CD4-positive, alpha-beta T cell treated with Interferon gamma for 1 hour (primary cell): Measurements from ENCODE around the gene HSPB1.
"Not testable (repeated sequence)": the region's sequence is repeated elsewhere in the genome, so short reads cannot be mapped to it uniquely, and the experiment has no call there.

ENCODE experiments used
- DNase-seq: peaks from one replicate; pipeline ENCODE4 v3.0.0-alpha.2; 2020

HSPB1 gene

DNA sequence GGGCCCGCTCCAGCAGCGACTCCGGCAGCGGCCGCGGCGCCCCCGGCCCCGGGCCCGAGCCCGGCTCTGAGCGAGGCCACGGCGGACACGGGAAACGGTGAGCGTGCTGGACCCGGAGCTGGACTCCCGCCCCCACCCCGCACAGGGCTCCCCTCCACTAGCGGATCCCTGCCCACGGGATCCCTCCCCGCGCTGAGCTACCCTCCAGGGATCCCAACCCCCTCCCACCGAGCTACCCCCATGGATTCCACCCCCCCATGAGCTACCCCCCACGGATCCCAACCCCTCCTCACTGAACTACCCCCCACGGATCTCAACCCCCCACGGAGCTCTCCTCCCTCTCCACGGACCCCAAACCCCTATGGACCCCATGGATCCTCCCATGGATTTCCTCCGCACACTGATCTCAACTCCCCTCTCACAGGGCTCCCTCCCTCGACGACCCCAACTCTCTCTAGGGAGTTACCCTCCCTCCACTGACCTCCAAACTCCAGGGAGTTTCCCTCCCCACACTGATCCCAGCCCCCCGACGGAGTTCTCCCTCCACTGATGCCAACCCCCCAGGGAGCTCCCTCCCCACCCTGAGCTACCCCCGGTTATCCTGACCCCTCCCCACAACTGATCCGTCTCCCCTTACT, 20.6 kb upstream of the HSPB1 start:
- DNase-seq = no peak

DNA sequence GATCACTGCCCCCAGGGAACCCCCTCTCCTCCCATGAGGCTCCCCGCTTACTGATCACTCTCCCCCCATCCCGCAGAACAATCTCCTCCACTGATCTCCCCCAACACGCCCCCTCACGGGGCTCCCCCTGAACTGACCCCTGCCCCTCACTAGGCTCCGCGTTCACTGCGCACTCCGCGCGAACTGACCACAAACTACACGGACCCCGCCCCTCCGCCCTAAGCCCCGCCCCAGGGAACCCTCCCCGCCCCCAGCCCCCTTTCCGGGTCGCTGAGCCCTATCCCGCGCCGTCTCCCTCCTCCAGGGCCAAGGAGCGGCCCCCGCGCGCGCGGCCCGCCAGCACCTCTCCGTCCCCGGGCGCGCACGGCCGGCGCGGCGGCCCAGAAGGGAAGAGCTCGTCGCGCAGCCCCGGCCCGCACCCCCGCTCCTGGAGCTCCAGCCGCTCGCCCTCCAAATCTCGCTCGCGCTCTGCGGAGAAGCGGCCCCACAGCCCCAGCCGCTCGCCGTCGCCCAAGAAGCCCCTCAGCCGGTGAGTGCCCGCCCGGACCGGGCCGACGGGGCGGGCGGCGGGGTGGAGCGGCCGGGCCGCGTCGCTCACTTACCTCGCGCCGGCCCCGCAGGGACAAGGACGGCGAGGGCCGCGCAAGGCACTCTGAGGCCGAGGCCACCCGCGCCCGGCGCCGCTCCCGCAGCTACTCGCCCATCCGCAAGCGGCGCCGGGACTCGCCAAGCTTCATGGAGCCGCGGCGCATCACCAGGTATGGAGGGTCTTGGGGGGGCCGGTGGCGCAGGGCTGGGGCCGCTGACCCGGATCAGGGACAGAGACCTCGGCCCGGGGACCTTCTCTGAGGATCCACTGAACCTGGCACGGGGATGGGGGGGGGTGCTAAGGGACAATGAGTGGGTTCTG, 19.9 kb upstream of the HSPB1 start:
- DNase-seq = no peak

GRCh38 chr7:76283254-76284159, 19.0 kb upstream of the HSPB1 start:
- DNase-seq = no peak

- DNase-seq = no peak
These were observed 16.7 kb upstream of the HSPB1 start for GRCh38 chr7:76285604-76286374.

DNA sequence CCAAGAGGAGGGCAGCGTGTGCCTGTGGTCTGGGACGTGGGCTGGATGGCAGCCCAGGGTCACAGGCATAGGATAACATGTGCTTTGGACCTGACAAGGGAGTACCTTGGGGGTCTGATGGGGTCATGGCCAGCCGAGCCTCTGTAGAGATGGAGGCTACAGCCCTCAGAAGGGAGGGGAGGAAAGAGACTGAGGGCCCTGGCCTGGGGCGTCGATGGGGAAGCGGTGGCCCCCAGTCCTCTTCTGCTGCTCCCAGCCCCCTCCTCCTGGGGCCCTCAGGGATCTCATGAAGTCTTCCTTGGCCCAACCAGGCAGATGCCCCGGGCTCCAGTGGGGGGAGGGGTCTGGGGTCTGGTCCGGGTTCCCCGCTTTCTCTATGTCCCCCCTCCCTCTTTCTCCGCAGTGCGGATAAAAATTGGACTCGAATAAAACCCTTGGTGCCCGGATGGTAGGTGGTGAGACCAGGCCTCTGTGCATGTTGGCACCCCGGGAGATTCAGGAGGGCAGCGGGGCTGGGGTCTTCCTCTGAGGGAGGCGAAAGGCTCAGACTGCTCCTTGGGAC, 15.6 kb upstream of the HSPB1 start:
- no peak for DNase-seq

DNA sequence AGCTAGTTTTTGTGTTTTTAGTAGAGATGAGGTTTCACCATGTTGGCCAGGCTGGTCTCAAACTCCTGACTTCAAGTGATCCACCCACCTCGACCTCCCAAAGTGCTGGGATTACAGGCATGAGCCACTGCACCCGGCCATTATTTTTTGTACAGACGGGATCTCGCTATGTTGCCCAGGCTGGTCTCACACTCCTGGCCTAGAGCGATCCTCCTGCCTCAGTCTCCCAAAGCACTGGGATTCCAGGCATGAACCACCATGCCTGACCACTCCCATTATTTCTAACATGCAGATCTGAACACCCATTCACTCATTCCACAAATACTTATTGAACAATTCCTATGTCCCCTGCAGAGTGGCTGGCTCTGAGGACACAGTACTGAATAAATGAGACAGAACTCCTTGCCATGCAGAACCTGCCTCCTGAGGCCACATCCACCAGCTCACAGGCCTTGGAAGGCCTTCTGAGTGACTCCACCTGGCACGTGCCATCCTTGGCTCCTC, 11.6 kb upstream of the HSPB1 start:
- not testable (repeated sequence) for DNase-seq

DNA sequence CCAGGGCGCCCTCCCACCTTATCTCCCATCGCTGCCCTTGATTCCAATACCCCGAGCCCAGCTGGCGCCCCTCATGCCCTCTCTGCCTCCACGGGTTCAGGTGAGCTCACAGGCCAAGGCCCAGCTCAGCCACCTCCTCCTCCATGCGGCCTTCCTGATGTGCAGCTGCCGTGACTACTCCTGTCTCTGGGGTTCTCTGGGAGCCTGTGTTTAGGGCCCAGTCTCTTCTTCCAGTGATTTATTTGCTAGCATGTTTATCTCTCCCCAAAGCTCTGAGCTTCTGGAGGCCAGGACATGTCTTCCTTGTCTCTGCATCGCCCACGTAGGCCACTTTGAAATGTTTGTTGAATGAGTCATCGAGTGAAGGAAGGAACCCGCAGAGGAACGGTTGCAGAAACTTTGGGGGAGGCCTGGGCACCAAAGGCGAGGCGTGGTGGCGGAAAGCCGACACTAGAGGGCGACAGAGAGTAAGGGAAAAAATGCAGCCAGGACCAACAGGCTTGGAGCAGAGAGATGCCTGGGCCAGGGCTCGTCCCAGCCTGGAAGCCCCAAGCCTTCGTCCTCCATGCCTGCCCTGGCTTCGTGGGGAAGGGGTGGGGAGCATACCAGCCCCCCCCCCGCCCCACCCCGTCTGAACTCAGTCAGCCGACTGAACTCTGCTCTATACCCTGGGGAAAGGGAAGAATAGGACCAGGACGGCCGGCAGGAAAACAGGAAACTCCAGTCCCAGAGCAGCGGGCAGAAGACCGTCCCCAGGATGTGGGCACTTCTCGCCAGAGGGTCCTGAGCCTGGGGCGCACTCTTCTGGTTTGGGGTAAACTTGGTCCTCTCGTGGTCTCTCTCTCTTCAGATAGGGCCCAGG, 10.9 kb upstream of the HSPB1 start:
- DNase-seq = peak; percentile 80

GRCh38 chr7:76292213-76292573, 10.3 kb upstream of the HSPB1 start:
- DNase-seq = no peak

GRCh38 chr7:76292911-76293310, 9.6 kb upstream of the HSPB1 start:
- DNase-seq = not testable (repeated sequence)

GRCh38 chr7:76293407-76293901, 9.0 kb upstream of the HSPB1 start:
- no peak for DNase-seq

DNA sequence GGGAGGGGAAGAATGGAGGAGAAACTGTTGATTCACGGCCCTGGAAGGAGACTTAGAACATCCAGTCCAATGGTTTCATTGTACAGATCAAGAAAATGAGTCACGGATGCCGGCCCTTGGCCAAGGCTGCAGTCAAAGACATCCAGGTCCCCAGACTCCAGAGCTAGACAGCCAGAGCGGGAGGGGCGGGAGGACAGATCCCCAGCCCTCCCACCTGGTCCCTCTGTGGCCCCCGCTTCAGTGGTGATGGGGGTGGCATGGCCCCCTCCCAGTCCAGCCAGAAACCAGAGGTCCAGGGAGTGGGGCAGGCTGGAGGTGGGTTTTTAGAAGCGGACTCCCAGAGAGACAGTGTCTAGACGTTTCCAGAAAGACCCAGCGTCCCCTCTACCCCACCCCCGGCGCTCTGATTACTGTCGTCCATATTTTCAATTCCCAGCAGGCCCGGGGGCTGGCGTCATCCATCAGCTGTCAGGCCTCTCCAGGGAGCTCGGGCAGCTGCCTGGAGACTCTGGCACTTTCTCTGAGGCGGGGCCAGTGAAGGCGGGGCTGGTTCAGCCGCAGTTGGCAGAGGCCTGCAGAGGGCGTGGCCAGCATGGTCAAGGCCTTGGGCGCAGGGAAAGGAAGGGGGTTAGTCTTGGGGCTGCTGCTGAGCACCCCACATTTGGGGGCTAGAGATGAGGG, 8.0 kb upstream of the HSPB1 start:
- DNase-seq = peak; percentile 40

DNA sequence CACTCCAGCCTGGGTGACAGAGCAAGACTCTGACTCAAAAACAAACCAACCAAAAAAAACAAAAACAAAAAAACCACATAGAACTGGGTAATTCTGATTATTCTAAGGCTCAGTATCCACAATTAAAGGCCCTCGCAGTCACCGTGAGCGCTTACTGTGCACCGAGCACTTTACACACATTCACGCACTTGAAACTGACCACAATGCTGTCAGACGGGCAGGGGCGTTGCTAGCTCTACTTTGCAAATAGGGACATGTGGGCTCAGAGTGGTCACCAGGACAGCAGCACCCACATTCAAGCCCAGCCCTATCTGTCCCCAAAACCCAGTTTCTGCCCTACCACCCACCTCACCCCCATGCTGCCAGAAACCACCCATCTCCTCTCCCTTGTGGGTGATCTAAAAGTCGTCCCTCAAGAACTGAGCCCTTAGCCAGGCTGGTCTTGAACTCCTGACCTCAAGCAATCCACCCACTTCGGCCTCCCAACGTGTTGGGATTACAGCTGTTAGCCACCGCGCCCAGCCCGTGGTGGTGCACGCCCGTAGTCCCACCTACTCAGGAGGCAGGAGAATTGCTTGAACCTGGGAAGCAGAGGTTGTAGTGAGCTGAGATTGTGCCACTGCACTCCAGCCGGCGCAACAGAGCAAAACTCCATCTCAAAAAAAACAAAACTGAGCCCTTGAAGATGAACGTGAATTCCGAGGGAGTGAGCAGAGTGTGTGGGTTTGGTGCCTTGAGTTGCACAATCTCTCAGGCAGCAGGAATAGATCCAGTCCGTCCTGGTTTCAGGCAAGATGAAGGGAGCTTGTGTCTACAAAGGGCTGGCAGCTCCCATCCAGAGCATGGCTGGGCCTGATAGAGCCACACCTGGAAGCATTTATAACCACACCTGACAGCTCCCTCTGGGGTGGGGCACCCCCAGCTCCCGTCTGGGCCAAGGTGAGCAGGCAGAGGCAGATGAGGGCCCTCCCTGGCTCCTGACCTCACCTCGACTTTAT, 5.4 kb upstream of the HSPB1 start:
- DNase-seq = no peak

DNA sequence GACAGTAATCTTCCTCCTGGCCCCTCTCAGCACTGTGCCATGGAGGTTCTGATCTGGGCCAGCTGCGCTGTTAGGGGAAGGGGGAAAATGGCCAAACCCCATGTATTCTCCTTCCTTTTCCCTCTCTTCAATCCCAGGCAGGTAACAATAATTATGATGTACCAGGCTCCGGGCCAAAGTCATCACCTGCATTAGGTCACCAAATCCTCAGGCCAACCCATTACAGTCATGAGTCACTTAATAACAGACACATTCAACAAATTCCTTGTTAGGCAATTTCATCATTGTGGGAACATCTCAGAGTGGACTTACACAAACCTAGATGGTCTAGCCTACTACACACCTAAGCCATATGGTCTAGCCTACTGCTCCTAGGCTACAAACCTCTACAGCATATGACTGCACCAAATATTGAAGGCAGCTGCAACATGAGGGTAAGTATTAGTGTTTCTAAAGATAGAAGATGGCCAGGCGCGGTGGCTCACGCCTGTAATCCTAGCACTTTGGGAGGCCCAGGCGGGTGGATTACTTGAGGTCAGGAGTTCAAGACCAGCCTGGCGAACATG, 2.2 kb upstream of the HSPB1 start:
- no peak for DNase-seq

DNA sequence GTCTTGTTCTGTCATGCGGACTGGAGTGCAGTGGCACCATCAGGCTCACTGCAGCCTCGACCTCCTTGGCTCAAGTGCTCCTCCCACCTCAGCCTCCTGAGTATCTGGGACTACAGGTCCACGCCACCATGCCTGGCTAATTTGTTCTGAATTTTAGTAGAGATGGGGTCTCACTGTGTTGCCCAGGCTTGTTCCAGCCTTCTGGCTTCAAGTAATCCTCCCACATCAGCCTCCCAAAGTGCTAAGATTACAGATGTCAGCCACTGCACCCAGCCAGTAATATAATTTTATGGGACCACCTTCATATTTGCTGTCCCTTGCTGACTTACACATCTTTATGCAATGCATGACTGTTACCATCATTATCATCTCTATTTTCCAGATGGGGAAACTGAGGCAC, 1.5 kb upstream of the HSPB1 start:
- DNase-seq = no peak

- peak; percentile 76 for DNase-seq
These were observed 1.0 kb downstream of the HSPB1 start for GRCh38 chr7:76303202-76304147.

DNA sequence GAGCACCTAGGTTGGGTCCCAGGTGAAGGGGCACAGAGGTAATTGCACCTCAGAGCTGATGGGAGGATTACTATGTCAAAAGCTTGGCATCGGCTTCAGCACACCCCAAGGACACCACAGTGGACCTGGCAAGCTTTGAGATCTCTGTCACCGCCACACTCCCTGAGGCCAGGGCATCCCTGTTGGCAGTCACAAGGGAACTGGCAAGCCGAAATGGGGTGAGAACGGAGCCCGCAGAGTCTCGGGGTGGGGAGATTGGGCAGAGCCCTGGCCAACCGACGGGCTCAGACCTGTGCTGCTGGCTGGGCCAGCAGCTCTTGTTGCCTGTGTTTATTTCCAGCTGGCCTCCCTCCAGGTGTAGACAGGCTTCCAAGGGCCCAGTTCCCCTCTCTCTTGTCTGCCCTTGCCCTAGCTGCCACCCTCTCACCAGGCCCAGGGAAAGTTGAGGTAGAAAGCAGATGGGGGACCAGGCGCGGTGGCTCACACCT, 2.5 kb downstream of the HSPB1 start:
- no peak for DNase-seq

GRCh38 chr7:76308874-76309273, 6.4 kb downstream of the HSPB1 start:
- DNase-seq = not testable (repeated sequence)
